Measurements from ENCODE around the gene CHAC1. TPM values are rescaled to one million over a fixed set of nuclear protein-coding genes. Genes with fewer than 3 reads are reported as not detected.

The CHAC1 gene
- total RNA-seq, 1 donor from 2014 or later, result 77.6 TPM

- H3K9me3 Mint-ChIP-seq (ENCODE audit: low read depth), result no peaks in the 10 kb centered on the region
- H3K27me3 Mint-ChIP-seq (ENCODE audit: low read depth), result no peaks in the 10 kb centered on the region
- peaks cover 41% of the 10 kb centered on the region for H3K4me1 Mint-ChIP-seq (ENCODE audit: low read depth)
- no peak overlapping the region for H3K27ac Mint-ChIP-seq (ENCODE audit: unreplicated experiment)
- TF ChIP-seq CTCF (IDR thresholded peaks at IDR 0.05), result no peak
- peaks cover 46% of the 10 kb centered on the region for H3K36me3 Mint-ChIP-seq (ENCODE audit: low read depth)
- DNase-seq (ENCODE audit: low spot score), result no peak
- H3K4me3 Mint-ChIP-seq (ENCODE audit: unreplicated experiment), result no peak overlapping the region
Observed at GRCh38 chr15:40978141-40978540, 24.9 kb downstream of the CHAC1 start.

DNA sequence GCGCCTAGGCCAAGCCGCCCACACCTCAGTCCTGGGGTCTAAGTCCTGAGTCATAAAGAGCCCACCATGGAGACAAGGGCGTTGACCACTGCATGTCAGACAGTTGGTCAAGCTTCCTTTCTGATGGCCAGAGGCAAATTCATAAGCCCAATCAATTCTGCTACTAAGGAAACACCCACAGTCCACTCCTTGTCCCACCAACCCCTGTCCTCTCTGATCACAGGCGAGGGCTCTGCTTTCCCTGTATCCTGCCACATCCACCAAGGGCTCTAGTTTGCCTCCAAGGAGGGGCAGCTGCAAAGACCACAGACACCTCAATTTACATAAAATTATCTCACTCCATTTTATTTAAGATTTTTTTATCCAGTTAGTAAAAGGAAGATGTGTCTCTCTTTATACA, 25.3 kb downstream of the CHAC1 start:
- Mint-ChIP-seq H3K9me3 (ENCODE audit: low read depth) (no peaks in the 10 kb centered on the region), H3K4me1 (ENCODE audit: low read depth) (peaks cover 45% of the 10 kb centered on the region), H3K27ac (ENCODE audit: unreplicated experiment) (no peak overlapping the region), H3K27me3 (ENCODE audit: low read depth) (no peaks in the 10 kb centered on the region), H3K36me3 (ENCODE audit: low read depth) (peaks cover 49% of the 10 kb centered on the region), H3K4me3 (ENCODE audit: unreplicated experiment) (no peak overlapping the region)
- no peak for TF ChIP-seq CTCF (IDR thresholded peaks at IDR 0.05)
- no peak for DNase-seq (ENCODE audit: low spot score)

DNA sequence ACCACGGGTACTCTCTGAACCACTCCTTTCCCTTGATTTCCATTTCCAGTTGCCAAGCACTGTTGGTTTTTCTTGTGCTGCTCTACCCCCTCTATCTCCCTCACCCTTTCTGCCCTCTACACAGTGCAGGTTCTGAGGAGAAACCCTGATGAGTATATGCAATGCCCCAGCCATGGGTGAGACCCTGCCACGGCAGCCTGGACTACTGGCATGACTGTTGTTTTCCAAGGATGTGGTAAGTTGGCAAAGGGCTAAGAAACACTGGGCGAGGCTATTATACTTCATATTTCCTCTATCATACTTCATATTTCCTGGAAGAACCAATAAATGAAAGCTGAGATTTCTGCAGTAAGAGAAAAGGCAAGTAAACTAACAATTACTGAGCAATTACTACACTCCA, 27.9 kb downstream of the CHAC1 start:
- Mint-ChIP-seq H3K9me3 (ENCODE audit: low read depth) (no peaks in the 10 kb centered on the region), H3K4me1 (ENCODE audit: low read depth) (peaks cover 65% of the 10 kb centered on the region), H3K27me3 (ENCODE audit: low read depth) (no peaks in the 10 kb centered on the region), H3K4me3 (ENCODE audit: unreplicated experiment) (no peak overlapping the region), H3K36me3 (ENCODE audit: low read depth) (peaks cover 54% of the 10 kb centered on the region), H3K27ac (ENCODE audit: unreplicated experiment) (no peak overlapping the region)
- DNase-seq (ENCODE audit: low spot score), result no peak
- no peak for TF ChIP-seq CTCF (IDR thresholded peaks at IDR 0.05)

DNA sequence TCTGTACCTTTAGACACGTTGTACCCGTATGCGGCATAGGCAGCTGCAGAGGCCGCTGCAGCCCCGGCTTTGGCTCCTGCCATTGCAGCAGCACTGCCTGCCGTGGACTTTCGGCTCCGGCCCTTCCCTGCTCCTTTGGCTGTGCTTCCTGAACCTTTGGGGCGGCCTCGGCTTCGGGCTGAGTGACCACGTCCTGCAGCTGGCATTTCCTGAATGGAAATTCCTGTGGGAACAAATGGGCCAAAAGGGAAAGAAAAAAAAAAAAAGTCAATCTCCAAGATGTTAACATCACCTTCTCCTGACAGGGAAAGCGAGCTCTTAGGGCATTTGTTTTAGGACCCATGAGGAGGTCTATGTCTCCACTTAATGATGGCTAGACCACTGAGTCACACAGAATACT, 29.6 kb downstream of the CHAC1 start:
- no peak for DNase-seq (ENCODE audit: low spot score)
- no peak overlapping the region for H3K4me3 Mint-ChIP-seq (ENCODE audit: unreplicated experiment)
- H3K27ac Mint-ChIP-seq (ENCODE audit: unreplicated experiment), result peak overlapping the region; percentile 90
- H3K9me3 Mint-ChIP-seq (ENCODE audit: low read depth), result no peaks in the 10 kb centered on the region
- peak; percentile 34 for TF ChIP-seq CTCF (IDR thresholded peaks at IDR 0.05)
- H3K36me3 Mint-ChIP-seq (ENCODE audit: low read depth), result peaks cover 58% of the 10 kb centered on the region
- H3K4me1 Mint-ChIP-seq (ENCODE audit: low read depth), result peaks cover 55% of the 10 kb centered on the region
- no peaks in the 10 kb centered on the region for H3K27me3 Mint-ChIP-seq (ENCODE audit: low read depth)

GRCh38 chr15:40984406-40984805, 31.1 kb downstream of the CHAC1 start:
- DNase-seq (ENCODE audit: low spot score), result no peak
- H3K4me3 Mint-ChIP-seq (ENCODE audit: unreplicated experiment), result no peak overlapping the region
- peaks cover 50% of the 10 kb centered on the region for H3K36me3 Mint-ChIP-seq (ENCODE audit: low read depth)
- H3K4me1 Mint-ChIP-seq (ENCODE audit: low read depth), result peaks cover 55% of the 10 kb centered on the region
- H3K27me3 Mint-ChIP-seq (ENCODE audit: low read depth), result no peaks in the 10 kb centered on the region
- H3K9me3 Mint-ChIP-seq (ENCODE audit: low read depth), result no peaks in the 10 kb centered on the region
- TF ChIP-seq CTCF (IDR thresholded peaks at IDR 0.05), result no peak
- H3K27ac Mint-ChIP-seq (ENCODE audit: unreplicated experiment), result peak overlapping the region; percentile 83
